K562 (cell line): ENCODE data around the gene MRGPRX3. TPM values are rescaled to one million over a fixed set of nuclear protein-coding genes. Genes with fewer than 3 reads are reported as not detected.

Experiments used
- ATAC-seq: fragments of 200-7000 bp; cut with Tn5 transposase; 3 replicates; pipeline ENCODE4 v1.9.1; 2020; ENCODE audit warnings: moderate library complexity
- BruUV-seq: library from RNA; stranded (reverse); fragments of 400-500 nt; replicated peaks from 2 replicates; lab custom pipeline; 2021; lab: Mats Ljungman, UMichigan
- CTCF ChIA-PET: fragments of 300-600 bp; formaldehyde crosslinking; extraction: SDS; loops from one replicate; lab custom pipeline; 2021; ENCODE audit warnings: low intra/inter-chr PET ratio; lab: Yijun Ruan, JAX
- POLR2A ChIA-PET: fragments of 300-600, 350-650 bp; sonication (Branson Sonifier 250); formaldehyde crosslinking; extraction: SDS; loops from one replicate; lab custom pipeline; 2021; ENCODE audit warnings: antibody characterized with exemption, inconsistent platforms; lab: Yijun Ruan, JAX
- DNase-seq, 4 experiments: peaks; one replicate each; pipeline versions ENCODE4 v3.0.0 to v3.0.0-alpha.2; 2011 to 2018; ENCODE audit warnings: low spot score in 3 of 4, mixed read lengths in 3 of 4; ENCODE audit errors: extremely low read depth in 1 of 4
- FAIRE-seq: peaks from 2 replicates; lab custom pipeline; 2011; peaks lifted over from hg19 to GRCh38; lab: Jason Lieb, UNC
- H2AFZ ChIP-seq: 2 replicates; pipeline ENCODE4 v1.6.0; 2011; ENCODE audit warnings: low read depth, low read length, control low read depth, inconsistent platforms
- H3K27ac ChIP-seq: fragments of 200-600 bp; 3 replicates; pipeline ENCODE4 v1.8.0; 2011; ENCODE audit warnings: low read depth, mild to moderate bottlenecking, control low read depth, inconsistent platforms, low read length, moderate library complexity, mixed read lengths; ENCODE audit errors: extremely low read depth
- H3K27me3 ChIP-seq, 2 experiments: fragments of 300-600 bp in 1 of 2; 2 replicates in 1 of 2; 3 replicates in 1 of 2; pipeline versions ENCODE4 v1.6.0 to v1.8.0; 2011; ENCODE audit warnings: inconsistent platforms in 2 of 2, low read length in 2 of 2, mild to moderate bottlenecking in 1 of 2, mixed read lengths in 1 of 2, moderate library complexity in 1 of 2; ENCODE audit not compliant: control insufficient read depth in 2 of 2, insufficient read depth in 2 of 2
- H3K36me3 ChIP-seq: fragments of 300-600 bp; 3 replicates; pipeline ENCODE4 v1.8.0; 2011; ENCODE audit warnings: mild to moderate bottlenecking, low read length, inconsistent platforms; ENCODE audit not compliant: control insufficient read depth, insufficient read depth
- H3K4me1 ChIP-seq, 2 experiments: fragments of 200-600 bp in 1 of 2; replicated peaks in 1 of 2; 2 replicates in 1 of 2; 3 replicates in 1 of 2; pipeline versions ENCODE4 v1.5.1 to v1.8.0; 2011; ENCODE audit warnings: inconsistent platforms in 2 of 2, low read length in 2 of 2, mild to moderate bottlenecking in 1 of 2, mixed read lengths in 1 of 2, moderate library complexity in 1 of 2; ENCODE audit not compliant: control insufficient read depth in 2 of 2, insufficient read depth in 2 of 2
- H3K4me2 ChIP-seq: 2 replicates; pipeline ENCODE4 v1.6.1; 2011; ENCODE audit warnings: low read length, control low read depth, inconsistent platforms, mixed read lengths; ENCODE audit not compliant: insufficient read depth
- H3K4me3 ChIP-seq: fragments of 200-600 bp; sonication (generic), shearing (Covaris generic); 2 replicates; pipeline ENCODE4 v1.5.1; 2016; ENCODE audit warnings: control low read depth, inconsistent platforms
- H3K79me2 ChIP-seq: fragments of 200-600 bp; 3 replicates; pipeline ENCODE4 v1.8.0; 2011; ENCODE audit warnings: low read length, inconsistent platforms; ENCODE audit not compliant: control insufficient read depth, insufficient read depth
- H3K9ac ChIP-seq, 2 experiments: 2 replicates each; pipeline versions ENCODE4 v1.6.0 to v1.6.1; 2011; ENCODE audit warnings: low read depth in 2 of 2, low read length in 2 of 2, control low read depth in 1 of 2, inconsistent platforms in 1 of 2, mild to moderate bottlenecking in 1 of 2, mixed read lengths in 1 of 2; ENCODE audit not compliant: insufficient read depth in 1 of 2
- H3K9me1 ChIP-seq: one replicate; pipeline ENCODE4 v1.6.0; 2011; ENCODE audit warnings: inconsistent platforms, mild to moderate bottlenecking, low read length, moderate library complexity; ENCODE audit not compliant: control insufficient read depth, insufficient read depth
- H3K9me3 ChIP-seq: replicated peaks from 2 replicates; pipeline ENCODE4 v1.5.1; 2011; ENCODE audit warnings: low read depth, low read length, inconsistent platforms; ENCODE audit not compliant: control insufficient read depth, insufficient read depth
- H4K20me1 ChIP-seq: replicated peaks from 2 replicates; pipeline ENCODE4 v1.6.1; 2011; ENCODE audit warnings: low read length, inconsistent platforms, mixed read lengths; ENCODE audit not compliant: control insufficient read depth, insufficient read depth
- ARID3A ChIP-seq: IDR thresholded peaks from 2 replicates; pipeline ENCODE4 v1.6.1; 2012; ENCODE audit warnings: low read depth, low read length, improper control_type of control experiment, borderline replicate concordance
- CHD4 ChIP-seq: fragments of 200-600 bp; sonication (generic); IDR thresholded peaks from 3 replicates; pipeline ENCODE4 v1.6.1; 2012; ENCODE audit warnings: low read depth, mild to moderate bottlenecking, mixed read lengths, low read length, inconsistent platforms; ENCODE audit not compliant: insufficient read depth, insufficient replicate concordance, poor library complexity, severe bottlenecking
- GMEB1 ChIP-seq: fragments of 250-450 bp; sonication (Bioruptor Pico); IDR thresholded peaks from 2 replicates; pipeline ENCODE4 v1.4.0; 2020; ENCODE audit warnings: mild to moderate bottlenecking
- HDAC2 ChIP-seq: fragments of 450-650 bp; IDR thresholded peaks from 2 replicates; pipeline ENCODE4 v1.6.1; 2016; ENCODE audit warnings: mild to moderate bottlenecking
- MAX ChIP-seq: sonication (generic); formaldehyde crosslinking; IDR thresholded peaks from 2 replicates; pipeline ENCODE4 v1.9.0; 2022; ENCODE audit warnings: mild to moderate bottlenecking, missing genetic modification reagents
- MCM3 ChIP-seq: fragments of 450-650 bp; IDR thresholded peaks from 2 replicates; pipeline ENCODE4 v1.6.1; 2016
- SMARCE1 ChIP-seq: fragments of 450-650 bp; IDR thresholded peaks from 2 replicates; pipeline ENCODE4 v1.7.1; 2016; ENCODE audit warnings: mild to moderate bottlenecking
- SMC3 ChIP-seq: conservative IDR thresholded peaks from 2 replicates; pipeline ENCODE4 v1.6.1; 2011; ENCODE audit warnings: low read depth, low read length, improper control_type of control experiment; ENCODE audit not compliant: insufficient read depth
- SNIP1 ChIP-seq: fragments of 450-650 bp; IDR thresholded peaks from 2 replicates; pipeline ENCODE4 v1.7.1; 2017; ENCODE audit warnings: low read depth, mild to moderate bottlenecking
- TGIF2 ChIP-seq: sonication (generic); formaldehyde crosslinking; IDR thresholded peaks from 2 replicates; pipeline ENCODE4 v1.8.1; 2022; ENCODE audit warnings: mild to moderate bottlenecking, missing genetic modification reagents, moderate library complexity
- U2AF2 ChIP-seq: fragments of 200-400 bp; formaldehyde crosslinking; optimal IDR thresholded peaks from 2 replicates; pipeline ENCODE3; 2017; ENCODE audit warnings: low read depth, mild to moderate bottlenecking, low read length
- ZFX ChIP-seq: sonication (generic); formaldehyde crosslinking; IDR thresholded peaks from 2 replicates; pipeline ENCODE4 v1.8.0; 2022; ENCODE audit warnings: mild to moderate bottlenecking, missing genetic modification reagents, moderate library complexity
- ZNF143 ChIP-seq: sonication (generic); formaldehyde crosslinking; IDR thresholded peaks from 2 replicates; pipeline ENCODE4 v1.9.0; 2022; ENCODE audit warnings: mild to moderate bottlenecking, missing genetic modification reagents
- WGBS: fragments of 100-300 bp; shearing (Covaris generic); methylation state at CpG from one replicate; pipeline ENCODE4 v1.1.6; 2016; ENCODE audit warnings: low coverage, mixed read lengths; ENCODE audit not compliant: insufficient coverage; ENCODE audit errors: missing lambda C conversion rate; 5-methylcytosine and 5-hydroxymethylcytosine counted together
- in situ Hi-C: fragments of 300-500 bp; cut with MboI; formaldehyde crosslinking; loops from 4 replicates; pipeline ENCODE4 v1.15.0; 2018; ENCODE audit warnings: inconsistent platforms, mixed read lengths
- intact Hi-C: fragments of 100-400 bp; cut with micrococcal nuclease; formaldehyde crosslinking; loops from 2 replicates; pipeline ENCODE4 v1.14.2; 2022
- polyA plus RNA-seq, 8 experiments: library from polyadenylated mRNA; depleted of rRNA in 4 of 8; stranded (reverse) in 5 of 8; unstranded in 3 of 8; fragments of >200 nt; fragmentation: Nextera tagmentation in 2 of 8; fragmentation: Illumina TruSeq in 1 of 8; extraction: Ambion mirVana in 2 of 8; extraction: Trizol in 1 of 8; gene quantifications; 2 replicates each; pipeline versions ENCODE4 v1.2.1 to v1.2.3, GENCODE V29; 2011 to 2014; ENCODE audit warnings: inconsistent platforms in 1 of 8, missing spikeins in 1 of 8
- total RNA-seq, 7 experiments: library from RNA; depleted of rRNA in 6 of 7; stranded (reverse); fragments of >200 nt in 6 of 7; fragmentation: Illumina TruSeq in 2 of 7; extraction: Trizol in 2 of 7; gene quantifications; 2 replicates each; pipeline versions ENCODE4 v1.2.1 to v1.2.3, GENCODE V29; 2011 to 2021; ENCODE audit warnings: low replicate concordance in 1 of 7

MRGPRX3 gene
- total and polyA plus RNA-seq, 9 of the 15 experiments (the other 6 are each of a cell fraction or from before 2014, with no cell fraction given) = not detected

- no peak overlapping the region for H3K4me3 ChIP-seq
- POLR2A ChIA-PET = no interaction called here
These were observed 7.8 kb downstream of the MRGPRX3 start for GRCh38 chr11:18140145-18140544.

GRCh38 chr11:18144243-18144642 is 11.9 kb downstream of the MRGPRX3 start:
- ATAC-seq (no peak), DNase-seq (no peak), FAIRE-seq (no peak)
- Histone ChIP-seq H3K27ac (no peak overlapping the region), H3K4me1 (no peaks in the 10 kb centered on the region), H3K9ac (no peak overlapping the region), H2AFZ (no peak overlapping the region), H3K9me3 (no peaks in the 10 kb centered on the region), H3K9me1 (no peaks in the 10 kb centered on the region), H3K79me2 (no peaks in the 10 kb centered on the region), H3K4me2 (no peak overlapping the region), H4K20me1 (no peaks in the 10 kb centered on the region), H3K27me3 (no peaks in the 10 kb centered on the region; a peak in 1 of 5 replicates), H3K36me3 (no peaks in the 10 kb centered on the region), H3K4me3 (no peak overlapping the region)
- no TSS peak for BruUV-seq
- intact Hi-C loops (no loop called here), in situ Hi-C loops (no loop called here)
- CTCF ChIA-PET = no interaction called here
- 1% methylated on average over 5 of the region's 5 CpGs for WGBS
- POLR2A ChIA-PET = no interaction called here
- no peak for TF ChIP-seq HDAC2
- TF ChIP-seq SNIP1 = no peak
- no peak for TF ChIP-seq ARID3A
- no peak for TF ChIP-seq SMC3
- no peak for TF ChIP-seq ZFX (CRISPR knock-in tag)
- TF ChIP-seq MAX (CRISPR knock-in tag) = no peak
- TF ChIP-seq CHD4 = no peak
- no peak for TF ChIP-seq MCM3
- no peak for TF ChIP-seq SMARCE1
- TF ChIP-seq U2AF2 = no peak

More at GRCh38 chr11:18140145-18140544, 7.8 kb downstream of the MRGPRX3 start:
- no peak for TF ChIP-seq TGIF2
- TF ChIP-seq GMEB1 = no peak
- no peak for TF ChIP-seq ZNF143 (CRISPR knock-in tag)
- no peak overlapping the region for H2AFZ ChIP-seq
- no peaks in the 10 kb centered on the region for H3K36me3 ChIP-seq
- BruUV-seq = no TSS peak
- H3K9me3 ChIP-seq = no peaks in the 10 kb centered on the region
- no peak for ATAC-seq
- in situ Hi-C loops (no loop called here), intact Hi-C loops (no loop called here)
- no peaks in the 10 kb centered on the region for H3K79me2 ChIP-seq
- H3K9ac ChIP-seq = no peak overlapping the region
- H3K27ac ChIP-seq = no peak overlapping the region
- WGBS = 0% methylated on average over 2 of the region's 2 CpGs
- peaks cover 13 to 16% of the 10 kb centered on the region in 2 experiments; a peak in 4 of 5 replicates for H3K27me3 ChIP-seq
- no peaks in the 10 kb centered on the region for H3K4me1 ChIP-seq
- no peak for FAIRE-seq
- DNase-seq = no peak
- H3K9me1 ChIP-seq = no peaks in the 10 kb centered on the region
- CTCF ChIA-PET = no interaction called here
- no peaks in the 10 kb centered on the region for H4K20me1 ChIP-seq
- H3K4me2 ChIP-seq = no peak overlapping the region
